HG02571 (cell line): ENCODE measurements around the gene NPAS2.

ENCODE experiments used
- ATAC-seq: cut with Tn5 transposase; IDR thresholded peaks from one replicate; pipeline ENCODE4 v1.9.1; 2021; ENCODE audit warnings: mild to moderate bottlenecking, moderate library complexity; ENCODE audit not compliant: unreplicated experiment

The NPAS2 gene

GRCh38 chr2:100983201-100983600, 163.3 kb downstream of the NPAS2 start:
- ATAC-seq = no peak

GRCh38 chr2:100983684-100984310, 163.9 kb downstream of the NPAS2 start:
- no peak for ATAC-seq

- ATAC-seq = no peak
Measured at GRCh38 chr2:100984892-100985307, 165.0 kb downstream of the NPAS2 start.

- ATAC-seq = no peak
Measured at GRCh38 chr2:100986157-100986556, 166.2 kb downstream of the NPAS2 start.

GRCh38 chr2:100987536-100987935, 167.6 kb downstream of the NPAS2 start:
- ATAC-seq = no peak

GRCh38 chr2:100987974-100988373, 168.0 kb downstream of the NPAS2 start:
- no peak for ATAC-seq

GRCh38 chr2:100988630-100989417, 168.9 kb downstream of the NPAS2 start:
- ATAC-seq = no peak

- ATAC-seq = no peak
Measured at GRCh38 chr2:100989666-100990065, 169.7 kb downstream of the NPAS2 start.

- ATAC-seq = no peak
Measured at GRCh38 chr2:100990166-100990565, 170.2 kb downstream of the NPAS2 start.

- ATAC-seq = no peak
Measured at GRCh38 chr2:100990650-100991403, 170.9 kb downstream of the NPAS2 start.

GRCh38 chr2:100991404-100991773, 171.4 kb downstream of the NPAS2 start:
- ATAC-seq = no peak

GRCh38 chr2:100992262-100992661, 172.3 kb downstream of the NPAS2 start:
- no peak for ATAC-seq

- ATAC-seq = no peak
Measured at GRCh38 chr2:100993294-100993693, 173.4 kb downstream of the NPAS2 start.

GRCh38 chr2:100995309-100996075, 175.6 kb downstream of the NPAS2 start:
- ATAC-seq = no peak

GRCh38 chr2:100997509-100998234, 177.7 kb downstream of the NPAS2 start:
- ATAC-seq = no peak

- no peak for ATAC-seq
Measured at GRCh38 chr2:100998235-100998573, 178.3 kb downstream of the NPAS2 start.

GRCh38 chr2:100999995-101000394, 180.1 kb downstream of the NPAS2 start:
- ATAC-seq = no peak

GRCh38 chr2:101001691-101002561, 182.0 kb downstream of the NPAS2 start, which contains the start of gene RPL31:
TSS of gene RPL31 (plus strand) at chr2:101002289. CDS start at chr2:101002702, 413 bp downstream.
- peak; percentile 96 for ATAC-seq

- no peak for ATAC-seq
Measured at GRCh38 chr2:101002562-101003277, 182.8 kb downstream of the NPAS2 start.
